HG02840 (cell line): ENCODE results near the gene GCK.

Experiments used
- ATAC-seq: cut with Tn5 transposase; IDR thresholded peaks from one replicate; pipeline ENCODE4 v1.9.1; 2021; ENCODE audit warnings: mild to moderate bottlenecking, moderate library complexity, moderate number of reproducible peaks; ENCODE audit not compliant: unreplicated experiment, low FRiP score

GCK gene

DNA sequence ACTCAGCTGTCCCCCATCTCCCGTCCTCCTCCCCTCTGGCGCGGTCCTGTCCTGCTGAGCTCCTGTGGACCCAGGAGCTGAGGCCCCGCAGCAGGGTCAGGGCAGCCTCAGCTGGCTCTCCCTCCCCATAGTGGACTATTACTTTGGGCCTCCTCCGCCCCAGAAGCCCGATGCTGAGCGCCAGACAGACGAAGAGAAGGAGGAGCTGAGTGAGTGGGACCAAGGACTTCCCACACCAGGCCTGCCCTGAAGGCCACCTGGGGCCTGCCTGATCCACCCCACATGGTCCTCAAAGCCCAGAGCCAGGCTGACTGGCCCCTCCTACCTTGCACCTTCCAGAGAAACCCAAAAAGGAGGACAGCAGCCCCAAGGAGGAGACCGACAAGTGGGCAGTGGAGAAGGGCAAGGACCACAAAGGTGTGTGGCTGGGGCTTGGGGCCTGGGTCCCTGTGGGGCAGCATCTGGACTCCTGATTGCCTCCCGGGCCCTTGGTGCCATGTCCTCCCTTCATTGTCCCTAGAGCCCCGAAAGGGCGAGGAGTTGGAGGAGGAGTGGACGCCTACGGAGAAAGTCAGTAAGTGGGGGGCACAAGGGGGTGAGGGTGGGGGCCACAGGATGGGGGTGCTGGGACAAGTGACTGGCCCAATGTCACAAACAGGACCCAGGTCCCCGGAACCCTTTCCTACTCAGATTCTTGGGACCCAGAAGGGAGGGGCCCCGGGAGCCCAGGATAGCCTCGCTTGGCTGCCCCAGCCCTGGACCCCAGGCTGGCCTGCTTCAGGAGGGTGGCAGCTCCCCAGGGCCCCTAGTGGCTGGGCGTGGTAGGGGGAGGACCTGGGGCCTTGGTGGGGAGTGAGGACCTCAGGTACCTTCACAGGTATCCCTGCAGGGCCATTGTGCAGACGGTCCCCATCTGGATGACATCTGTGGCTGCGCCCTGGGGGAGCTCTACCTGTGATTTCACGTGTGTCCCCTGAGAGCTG lies 80.2 kb downstream of the GCK start:
- ATAC-seq, result no peak

DNA sequence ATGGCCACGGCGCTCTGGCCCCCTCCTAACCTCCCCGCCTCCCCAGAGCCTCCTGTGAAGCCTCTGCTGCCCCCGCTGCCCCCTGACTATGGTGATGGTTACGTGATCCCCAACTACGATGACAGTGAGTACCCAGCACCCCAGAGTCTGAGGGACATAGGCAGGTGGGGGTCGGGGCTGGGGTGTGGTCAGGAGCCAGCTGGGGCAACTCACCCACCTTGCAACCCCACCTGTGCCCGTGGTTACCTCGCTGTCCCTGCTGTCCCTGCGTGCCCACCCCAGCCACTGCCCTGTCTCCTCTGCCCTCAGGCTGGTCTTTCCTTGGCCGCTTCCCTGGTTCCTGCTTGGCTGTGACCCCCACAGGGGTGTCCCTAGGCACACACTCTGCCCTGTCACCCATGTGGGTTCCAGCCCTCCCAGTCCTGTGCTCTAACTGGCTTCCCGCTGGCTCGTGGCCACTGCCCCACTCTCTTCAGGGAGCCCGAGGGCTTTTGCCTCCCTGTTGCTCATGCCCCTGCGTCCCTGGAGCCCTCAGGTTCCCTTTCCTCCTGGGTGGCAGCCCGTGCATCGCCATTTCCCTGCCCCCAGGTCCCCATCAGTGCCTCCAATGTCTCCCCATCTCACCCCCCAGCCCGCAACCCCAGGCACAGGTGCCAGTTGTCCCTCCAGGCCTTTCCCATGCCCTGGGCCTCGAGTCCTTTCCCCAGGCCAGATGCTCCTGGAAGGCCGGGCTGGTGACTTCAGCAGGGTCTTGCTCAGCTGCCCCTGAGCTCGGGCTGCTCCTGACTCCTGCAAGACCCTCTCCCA lies 81.1 kb downstream of the GCK start:
- no peak for ATAC-seq

DNA sequence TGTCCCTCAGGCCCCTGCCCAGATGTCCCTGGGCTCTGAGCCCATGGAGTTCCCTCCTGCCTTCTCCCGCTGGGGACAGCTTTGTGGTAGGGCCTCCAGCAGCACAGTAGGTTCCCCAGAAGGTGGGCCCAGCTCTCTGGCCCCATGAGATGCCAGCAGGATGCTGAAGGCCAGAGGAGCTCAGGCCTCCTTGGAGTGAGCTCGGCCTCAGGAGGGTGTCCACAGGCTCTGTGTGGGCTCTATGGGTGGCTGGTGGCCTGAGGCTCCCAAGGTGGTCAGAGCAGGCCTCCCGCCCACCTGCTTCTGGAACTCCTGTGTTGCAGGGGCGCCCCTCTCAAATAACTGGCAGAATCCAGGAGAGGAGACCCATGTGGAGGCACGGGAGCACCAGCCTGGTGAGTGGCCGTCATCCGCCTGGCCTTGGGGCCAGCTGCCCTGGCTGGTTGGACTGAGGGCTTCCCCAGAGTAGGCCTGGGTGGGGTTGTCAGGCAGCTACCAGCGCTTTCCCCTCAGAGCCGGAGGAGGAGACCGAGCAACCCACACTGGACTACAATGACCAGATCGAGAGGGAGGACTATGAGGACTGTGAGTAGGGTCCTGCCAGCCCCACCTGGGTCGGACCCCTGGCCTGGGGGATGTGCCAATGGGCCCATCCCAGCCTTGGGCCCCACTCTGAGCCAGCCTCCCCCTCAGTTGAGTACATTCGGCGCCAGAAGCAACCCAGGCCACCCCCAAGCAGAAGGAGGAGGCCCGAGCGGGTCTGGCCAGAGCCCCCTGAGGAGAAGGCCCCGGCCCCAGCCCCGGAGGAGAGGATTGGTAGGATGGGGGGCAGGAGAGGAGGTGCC lies 81.9 kb downstream of the GCK start:
- no peak for ATAC-seq

DNA sequence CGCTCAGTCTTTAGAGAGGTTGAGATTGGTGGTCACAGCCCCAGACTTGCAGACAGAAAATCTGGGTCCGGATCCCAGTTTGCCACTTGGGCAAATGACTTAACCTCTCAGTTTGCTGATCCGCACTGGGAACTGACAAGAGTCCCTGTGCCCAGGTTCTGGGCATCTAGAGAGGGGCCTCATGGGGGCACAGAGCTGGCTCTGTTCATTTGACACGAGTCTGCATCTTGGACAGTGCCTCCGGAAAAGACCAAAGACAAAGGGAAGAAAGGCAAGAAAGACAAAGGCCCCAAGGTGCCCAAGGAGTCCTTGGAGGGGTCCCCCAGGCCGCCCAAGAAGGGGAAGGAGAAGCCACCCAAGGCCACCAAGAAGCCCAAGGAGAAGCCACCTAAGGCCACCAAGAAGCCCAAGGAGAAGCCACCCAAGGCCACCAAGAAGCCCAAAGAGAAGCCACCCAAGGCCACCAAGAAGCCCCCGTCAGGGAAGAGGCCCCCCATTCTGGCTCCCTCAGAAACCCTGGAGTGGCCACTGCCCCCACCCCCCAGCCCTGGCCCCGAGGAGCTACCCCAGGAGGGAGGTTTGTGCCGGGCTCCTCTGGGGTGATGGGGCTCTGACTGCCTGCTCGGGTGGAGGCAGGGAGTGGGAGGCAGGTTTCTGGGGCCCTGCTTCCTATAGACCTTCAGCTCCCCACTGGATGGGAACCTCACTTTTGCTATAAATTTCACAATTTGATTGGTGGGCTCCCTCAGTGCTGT lies 82.8 kb downstream of the GCK start:
- no peak for ATAC-seq

DNA sequence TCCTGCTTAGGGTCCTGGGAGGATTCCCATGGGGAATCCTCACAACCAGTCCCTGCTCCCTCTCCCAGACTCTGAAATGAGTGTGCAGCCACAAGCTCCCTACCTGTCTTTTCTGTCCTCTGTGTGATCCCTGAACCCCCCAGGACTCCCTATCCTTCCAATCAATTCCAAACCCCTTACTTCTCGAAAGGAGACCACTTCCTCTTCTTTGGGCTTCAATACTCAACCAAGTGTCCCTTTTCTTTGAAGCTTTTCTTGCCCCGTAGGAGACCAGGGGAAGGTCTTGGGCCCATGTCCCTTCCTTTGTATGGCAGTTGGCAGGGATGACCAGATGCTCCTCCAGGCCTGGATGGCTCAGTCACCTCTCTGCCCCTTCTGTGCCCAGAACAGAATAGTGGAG lies 83.4 kb downstream of the GCK start:
- no peak for ATAC-seq

DNA sequence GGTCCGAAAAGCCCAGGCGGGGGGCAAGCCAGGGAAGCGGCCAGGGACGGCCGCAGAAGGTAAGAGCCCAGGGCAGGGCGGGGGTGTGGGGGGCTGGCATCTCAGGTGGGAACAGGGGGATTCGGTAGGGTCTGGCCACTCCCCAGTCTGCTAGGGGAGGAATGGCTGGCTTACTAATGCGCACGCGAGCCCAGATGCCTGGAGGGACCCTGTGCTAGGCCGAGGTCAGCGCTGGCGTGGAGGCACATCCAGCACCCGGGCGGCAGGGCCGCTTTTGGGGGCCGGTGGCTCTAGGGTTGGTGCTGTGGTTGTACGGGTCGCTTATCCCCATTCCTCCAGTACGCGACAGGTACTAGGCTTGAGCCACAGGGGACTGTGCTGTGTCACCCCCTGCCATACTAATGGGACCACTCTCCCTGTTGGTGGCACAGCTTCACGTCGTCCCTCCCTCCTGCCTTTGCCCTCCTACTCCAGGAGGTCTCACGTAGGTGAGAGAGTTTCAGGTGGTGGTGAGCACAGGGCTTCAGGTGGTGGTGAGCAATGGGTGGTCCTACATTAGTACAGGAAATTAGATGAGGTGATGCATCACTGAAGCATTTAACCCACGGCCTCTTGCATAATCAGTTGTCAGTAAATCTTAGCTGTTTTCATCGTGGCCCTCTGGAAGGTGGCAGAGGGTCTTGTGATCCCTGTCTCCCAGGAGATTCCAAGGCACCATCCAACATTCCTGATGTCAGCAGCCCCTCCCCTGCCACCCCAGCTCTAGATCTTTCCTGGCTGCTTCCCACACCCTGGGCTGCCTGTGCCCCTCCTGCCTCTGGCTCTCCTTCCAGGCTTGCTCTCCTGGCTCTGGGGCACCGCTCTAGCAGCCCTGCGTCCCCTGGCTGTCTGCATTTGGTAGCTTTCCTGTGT lies 84.1 kb downstream of the GCK start:
- no peak for ATAC-seq

DNA sequence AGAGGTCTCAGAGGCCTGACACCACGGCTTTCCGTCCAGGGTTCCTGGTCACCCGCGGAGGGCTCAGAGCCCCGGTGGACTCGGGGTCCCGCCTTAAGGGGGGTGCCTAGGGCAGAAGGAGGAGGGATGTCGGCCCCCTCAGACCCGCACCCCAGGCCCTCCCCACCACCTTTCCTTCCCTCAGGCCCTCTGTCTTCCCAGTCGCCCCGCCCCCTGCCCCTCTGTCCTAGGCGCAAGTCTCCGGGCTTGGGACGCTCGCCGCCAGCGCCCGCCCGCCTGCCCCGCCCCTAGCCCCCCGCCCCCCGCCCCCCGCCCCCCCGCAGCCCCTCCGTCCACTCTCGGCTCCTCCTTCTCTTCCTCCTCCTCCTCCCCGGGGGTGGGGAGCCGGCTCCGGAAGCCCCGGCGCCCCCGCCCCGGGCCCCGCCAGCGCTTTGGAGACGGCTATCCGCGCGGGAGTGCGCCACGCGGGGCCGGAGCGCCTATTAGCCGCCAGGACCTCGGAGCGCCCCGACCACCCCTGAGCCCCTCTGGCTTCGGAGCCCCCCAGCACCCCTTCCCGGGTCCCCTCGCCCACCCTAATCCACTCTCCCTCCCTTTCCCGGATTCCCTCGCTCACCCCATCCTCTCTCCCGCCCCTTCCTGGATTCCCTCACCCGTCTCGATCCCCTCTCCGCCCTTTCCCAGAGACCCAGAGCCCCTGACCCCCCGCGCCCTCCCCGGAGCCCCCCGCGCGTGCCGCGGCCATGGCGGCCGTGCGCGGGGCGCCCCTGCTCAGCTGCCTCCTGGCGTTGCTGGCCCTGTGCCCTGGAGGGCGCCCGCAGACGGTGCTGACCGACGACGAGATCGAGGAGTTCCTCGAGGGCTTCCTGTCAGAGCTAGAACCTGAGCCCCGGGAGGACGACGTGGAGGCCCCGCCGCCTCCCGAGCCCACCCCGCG lies 85.0 kb downstream of the GCK start, which contains the start of gene AEBP1:
TSS of gene AEBP1 (plus strand) at position 423 of the 937 bp plus-strand sequence. CDS start at position 744, 321 bp downstream.
- no peak for ATAC-seq

DNA sequence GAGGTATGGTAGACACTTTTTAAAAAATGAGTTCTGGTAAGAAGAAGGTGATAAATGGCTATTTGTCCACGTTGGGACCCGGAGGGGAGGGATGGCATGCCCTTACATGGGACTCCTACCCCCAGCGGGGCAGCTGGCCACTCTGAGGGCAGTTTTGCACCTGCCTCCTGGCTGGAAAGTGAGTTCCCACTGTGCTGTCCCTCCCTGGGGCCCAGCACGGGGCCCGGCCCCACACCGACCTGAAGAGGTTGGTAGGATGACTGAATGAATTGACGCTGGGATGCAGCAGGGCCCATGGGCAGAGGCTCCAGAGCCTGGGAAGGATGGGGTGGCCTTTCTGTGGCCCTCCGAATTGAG lies 85.7 kb downstream of the GCK start:
- ATAC-seq, result no peak

DNA sequence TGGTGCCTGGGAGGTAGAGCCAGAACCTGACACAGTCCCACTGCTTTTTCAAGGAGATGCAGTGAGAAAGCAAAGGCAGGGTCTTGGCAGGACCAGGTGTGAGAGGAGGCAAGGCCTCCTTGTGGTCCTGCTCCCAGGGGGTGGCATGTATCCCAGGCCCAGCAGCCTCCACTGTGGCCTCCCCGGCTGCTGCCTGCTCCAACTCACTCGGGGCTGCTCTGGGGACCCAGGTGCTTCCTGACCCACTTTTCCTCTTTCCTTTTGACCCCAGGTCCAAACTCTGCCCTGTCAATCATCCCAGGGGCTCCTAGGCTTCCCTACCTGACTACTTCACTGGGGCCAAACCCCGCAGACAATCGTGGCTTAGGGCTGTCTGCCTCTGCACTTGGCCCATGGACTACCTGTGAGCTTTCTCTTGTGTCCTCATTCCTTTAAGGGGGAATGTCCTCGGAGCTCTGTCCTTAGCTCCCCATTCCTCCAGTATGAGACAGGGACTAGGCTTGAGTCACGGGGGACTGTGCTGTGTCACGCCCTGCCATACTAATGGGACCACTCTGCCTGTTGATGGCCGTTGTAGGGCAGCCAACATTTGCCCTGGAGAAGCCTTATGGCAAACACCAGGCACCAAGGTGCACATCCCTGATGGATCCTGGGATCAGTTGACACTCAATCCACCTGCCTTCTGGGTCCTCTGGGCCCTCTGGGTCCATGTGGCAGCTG lies 86.2 kb downstream of the GCK start:
- no peak for ATAC-seq

DNA sequence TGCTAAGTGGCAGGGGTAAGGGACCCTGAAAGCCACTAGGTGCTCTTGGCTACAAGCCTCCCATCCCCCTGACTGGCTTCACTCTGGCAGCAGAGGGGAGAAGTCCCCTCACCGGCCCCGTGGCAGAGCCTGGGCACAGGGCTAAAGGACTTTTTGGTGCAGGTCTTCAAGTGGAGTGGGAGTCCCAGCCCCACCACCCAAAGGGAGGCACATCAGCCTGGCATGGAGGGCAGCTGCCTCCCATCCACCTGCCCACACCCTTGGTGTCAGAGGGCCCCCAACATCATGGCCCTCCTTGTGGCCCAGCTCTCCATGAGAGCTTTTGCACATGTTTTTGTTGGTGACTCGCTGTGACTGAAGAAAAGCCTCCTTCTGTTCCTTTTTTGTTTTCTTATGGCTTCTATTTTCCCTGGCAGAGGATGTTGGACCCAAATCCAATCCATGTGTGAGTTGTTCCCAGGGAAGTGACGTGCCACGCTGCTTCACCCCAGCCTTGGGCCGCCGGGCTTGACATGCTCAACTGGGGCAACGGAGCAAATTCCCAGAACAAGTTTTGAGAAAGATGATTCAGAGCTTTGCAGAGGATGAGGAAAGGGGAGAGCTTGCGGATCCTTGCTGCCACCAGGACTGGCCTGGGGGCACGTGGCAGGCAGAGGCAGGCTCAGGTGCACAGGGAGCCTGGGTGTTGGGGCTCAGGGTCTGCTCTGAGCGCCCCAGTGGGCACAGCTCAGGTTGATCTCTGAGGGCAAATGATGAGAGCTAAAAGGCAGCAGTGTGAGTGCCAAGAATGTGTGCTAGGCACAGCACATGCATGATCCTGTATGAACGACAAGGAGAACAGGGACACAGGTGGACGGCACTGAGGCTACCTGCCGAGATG lies 87.0 kb downstream of the GCK start:
- no peak for ATAC-seq

DNA sequence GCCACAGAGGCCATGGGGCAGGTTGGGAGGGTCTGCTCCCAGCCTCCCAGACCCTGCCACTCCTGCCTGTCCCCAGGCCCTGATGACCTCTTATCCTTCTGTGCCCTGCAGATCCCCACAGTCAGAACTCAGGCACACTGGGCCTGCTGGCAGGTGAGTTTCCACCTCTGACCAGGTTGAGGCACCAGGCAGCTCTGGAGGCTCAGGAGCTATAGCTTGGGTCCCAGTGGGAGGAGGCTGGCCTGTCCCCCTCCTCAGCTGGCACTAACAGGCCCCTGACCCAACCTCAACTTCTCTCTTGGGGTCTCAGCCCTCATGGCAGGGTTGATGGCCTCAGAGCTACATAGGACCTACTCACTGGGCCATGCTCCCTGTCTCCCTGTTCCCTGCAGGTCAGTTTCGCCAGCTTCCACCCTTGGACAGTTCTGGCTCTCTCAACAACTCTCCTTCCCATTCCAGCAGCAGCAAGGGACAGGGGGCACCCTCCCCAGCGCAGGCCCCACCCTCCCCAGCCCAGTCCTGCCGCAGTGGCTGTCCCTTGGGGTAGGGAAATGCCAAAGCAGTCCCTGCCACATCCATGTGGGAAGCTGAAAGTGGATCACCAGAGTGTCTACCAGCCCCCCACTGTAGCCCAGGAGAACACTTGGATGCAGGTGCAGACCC lies 87.8 kb downstream of the GCK start:
- ATAC-seq, result no peak

DNA sequence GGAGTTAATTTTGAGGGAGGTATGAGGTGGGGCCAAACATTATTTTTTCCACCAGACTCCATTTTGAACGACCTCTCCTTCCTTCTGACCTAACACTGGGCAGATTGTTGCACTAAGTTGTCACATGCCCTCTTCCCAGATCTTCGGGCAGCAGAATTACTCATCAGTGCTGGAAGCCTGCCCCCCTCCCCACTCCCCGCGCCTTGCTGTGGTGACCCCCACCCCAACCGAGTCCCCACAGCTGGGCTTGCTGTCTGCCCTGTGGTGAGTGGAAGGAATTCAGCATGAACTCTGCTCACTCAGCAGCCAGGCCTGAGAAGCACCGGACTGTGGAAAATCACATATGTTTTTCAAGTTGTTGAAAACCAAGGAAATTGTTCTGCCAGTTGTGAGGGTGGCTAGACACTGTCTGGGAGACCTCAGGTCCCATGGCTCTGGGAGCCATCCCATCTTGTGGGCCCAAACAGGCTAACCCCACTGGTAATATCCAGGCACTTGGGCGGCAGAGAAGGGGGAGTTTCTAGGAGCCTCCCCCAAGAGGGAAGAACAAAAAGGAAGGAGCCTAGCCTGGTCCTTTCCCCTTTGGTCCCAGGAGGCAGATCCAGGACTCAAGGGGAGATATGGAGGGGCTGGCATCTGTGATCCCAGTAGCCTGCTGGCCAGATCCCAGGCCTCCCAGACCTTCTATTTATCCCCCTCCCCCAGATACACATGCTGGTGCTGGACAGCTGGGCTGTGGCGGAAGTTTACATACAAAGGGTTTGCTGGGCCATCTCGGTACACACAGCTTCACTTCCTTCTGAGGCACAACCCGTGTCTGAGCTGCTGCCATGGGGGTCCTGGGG lies 88.6 kb downstream of the GCK start:
- ATAC-seq, result no peak

DNA sequence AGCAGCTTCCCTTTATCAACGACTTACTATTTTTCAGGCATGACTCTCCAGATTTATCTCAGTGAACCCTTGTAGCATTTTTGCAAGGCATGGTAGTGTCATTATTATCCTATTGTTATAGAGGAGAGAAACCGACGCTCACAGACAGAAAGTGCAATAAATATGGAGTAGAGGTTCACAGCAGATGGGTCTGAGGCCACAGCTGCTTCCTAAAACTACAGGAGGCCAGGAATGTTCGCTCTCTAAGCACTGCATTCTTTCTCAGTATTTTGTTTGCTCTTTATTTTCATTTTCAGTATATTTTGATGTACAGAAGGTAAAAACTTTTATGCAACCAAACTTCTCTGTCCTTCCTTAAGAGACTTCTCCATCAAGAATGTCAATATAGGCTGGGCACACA lies 89.6 kb downstream of the GCK start:
- ATAC-seq, result no peak

DNA sequence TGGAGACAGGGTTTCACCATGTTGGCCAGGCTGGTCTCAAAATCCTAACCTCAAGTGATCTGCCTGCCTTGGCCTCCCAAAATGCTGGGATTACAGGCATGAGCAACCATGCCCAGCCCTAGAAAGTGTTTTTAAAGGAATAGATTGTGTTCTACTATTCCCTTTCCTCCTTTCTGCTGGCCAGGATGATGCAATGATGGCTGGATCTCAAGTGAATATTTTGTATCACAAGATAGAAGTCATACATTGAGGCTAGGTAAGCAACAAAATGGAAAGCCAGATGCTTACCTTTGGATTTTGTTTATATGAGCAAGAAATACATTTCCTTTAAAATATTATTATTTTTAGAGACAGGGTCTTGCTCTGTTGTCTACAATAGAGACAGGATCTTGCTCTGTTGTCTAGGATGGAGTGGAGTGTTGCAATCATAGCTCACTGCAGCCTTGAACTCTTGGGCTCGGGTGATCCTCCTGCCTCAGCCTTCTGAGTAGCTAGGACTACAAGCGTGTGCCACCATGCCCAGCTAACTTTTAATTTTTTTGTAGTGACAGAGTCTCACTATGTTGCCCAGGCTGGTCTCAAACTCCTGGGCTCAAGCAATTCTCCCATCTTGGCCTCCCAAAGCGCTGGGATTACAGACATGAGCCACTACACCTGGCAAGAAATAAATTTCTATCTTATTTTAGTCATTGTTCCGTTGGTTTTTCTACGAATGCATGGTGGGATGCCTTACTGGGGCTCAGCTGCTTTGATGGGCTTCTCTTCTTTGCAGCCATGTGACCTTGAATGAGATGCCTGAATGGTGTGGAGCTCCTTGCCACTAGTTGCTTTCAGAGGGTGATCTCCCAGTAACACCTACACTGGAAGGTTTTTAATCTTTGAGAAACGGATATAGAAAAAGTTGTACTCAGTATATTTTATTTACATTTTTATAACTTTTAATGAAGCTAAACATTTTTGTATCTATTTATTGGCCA lies 90.9 kb downstream of the GCK start:
- ATAC-seq, result no peak
